ENCODE results near the gene TMEM205. TPM values are rescaled to one million over a fixed set of nuclear protein-coding genes. Genes with fewer than 3 reads are reported as not detected.

Gene TMEM205
- total and polyA plus RNA-seq, 2 of the 13 experiments (the other 11 are each of a cell fraction or from before 2014, with no cell fraction given) = 45.5 to 98.7 TPM

DNA sequence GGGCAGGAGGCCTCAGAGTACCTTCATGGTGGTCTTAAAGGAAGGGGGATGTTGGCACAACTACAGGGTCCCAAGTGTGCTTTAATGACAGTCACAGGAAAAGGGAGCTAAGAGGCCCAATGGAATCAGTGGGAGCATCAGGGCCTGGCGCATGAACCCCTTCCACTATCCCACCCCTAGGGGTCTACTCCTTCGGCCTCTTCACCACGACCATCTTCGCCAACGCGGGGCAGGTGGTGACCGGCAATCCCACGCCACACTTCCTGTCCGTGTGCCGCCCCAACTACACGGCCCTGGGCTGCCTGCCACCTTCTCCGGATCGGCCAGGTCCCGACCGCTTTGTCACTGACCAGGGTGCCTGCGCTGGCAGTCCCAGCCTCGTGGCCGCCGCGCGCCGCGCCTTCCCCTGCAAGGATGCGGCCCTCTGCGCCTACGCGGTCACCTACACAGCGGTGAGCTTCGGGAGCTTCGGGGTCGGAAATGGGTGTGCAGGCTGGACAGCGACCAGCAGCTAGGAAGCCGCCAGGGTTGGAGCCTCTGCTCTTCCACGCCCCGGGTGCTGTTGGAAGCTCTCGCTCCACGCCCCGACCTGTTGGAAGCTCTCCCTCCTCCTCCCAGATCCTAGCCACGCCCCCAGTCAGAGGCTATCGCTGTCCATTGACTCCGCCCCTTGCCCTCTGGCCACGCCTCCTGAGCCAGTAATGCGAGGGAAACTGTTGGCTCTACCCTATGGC, 15.1 kb upstream of the TMEM205 start:
- FAIRE-seq (no peak), ATAC-seq (no peak), DNase-seq (ENCODE audit: low spot score) (no peak)
- H3K9me3 ChIP-seq (ENCODE audit: low read length) = no peaks in the 10 kb centered on the region
- BruUV-seq (replicated peaks) = no TSS peak
- no peaks in the 10 kb centered on the region for H3K79me2 ChIP-seq (ENCODE audit: insufficient read depth, low read length)
- no peak overlapping the region for H3K27ac ChIP-seq (ENCODE audit: extremely low read length, insufficient read depth, low read length)
- no peak overlapping the region for H3K9ac ChIP-seq (ENCODE audit: insufficient read depth, low read depth, low read length)
- CTCF ChIA-PET (ENCODE audit: low intra/inter-chr PET ratio, low total read pairs) = no interaction called here
- POLR2A ChIA-PET = interaction anchor here (1.1 kb wide), 1 partner anchor 14 kb away, joined by 5 read pairs; the partner anchor contains the start of gene SWSAP1
- TF ChIP-seq REST (IDR thresholded peaks at IDR 0.05; ENCODE audit: borderline replicate concordance in 1 of 2, low read depth in 1 of 2, low read length in 2 of 2) = no peak; a peak in 1 of 4 replicates
- peak; percentile 77 for TF ChIP-seq AGO2 (optimal IDR thresholded peaks at IDR 0.05; ENCODE audit: low read depth, low read length)
- no peak for TF ChIP-seq ZBTB10 (CRISPR knock-in tag; IDR thresholded peaks at IDR 0.05; ENCODE audit: borderline replicate concordance)
- no peak for TF ChIP-seq ZNF143 (CRISPR knock-in tag; IDR thresholded peaks at IDR 0.05)
- TF ChIP-seq HNRNPK (IDR thresholded peaks at IDR 0.05; ENCODE audit: low read depth, low read length, poor library complexity, severe bottlenecking) = no peak
- TF ChIP-seq, protein P1, sequence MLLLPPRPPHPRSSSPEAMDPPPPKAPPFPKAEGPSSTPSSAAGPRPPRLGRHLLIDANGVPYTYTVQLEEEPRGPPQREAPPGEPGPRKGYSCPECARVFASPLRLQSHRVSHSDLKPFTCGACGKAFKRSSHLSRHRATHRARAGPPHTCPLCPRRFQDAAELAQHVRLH (CRISPR knock-in tag; IDR thresholded peaks at IDR 0.05; ENCODE audit: borderline replicate concordance, low read depth) = no peak
- 0 out of 2 replicates have a peak, but pooled peaks have one; percentile 46 for TF ChIP-seq RBFOX2 (IDR thresholded peaks at IDR 0.05; ENCODE audit: low read depth, low read length)
- no peak for TF ChIP-seq ZNF841 (CRISPR knock-in tag; IDR thresholded peaks at IDR 0.05; ENCODE audit: borderline replicate concordance)
- TF ChIP-seq ZNF672 (CRISPR knock-in tag; IDR thresholded peaks at IDR 0.05) = no peak
- TF ChIP-seq ZNF770 (CRISPR knock-in tag; IDR thresholded peaks at IDR 0.05) = no peak
- peak; percentile 30 for TF ChIP-seq AGO1 (IDR thresholded peaks at IDR 0.05; ENCODE audit: low read depth, low read length, poor library complexity, severe bottlenecking)
- in situ Hi-C loops (cut with HindIII; ENCODE audit: extremely low pct_ligation_motif_present, low pct_unique_long_range_greater_than_20kb) = no loop called here
- WGBS (ENCODE audit: low lambda C conversion rate) = 92% methylated on average over 43 of the region's 43 CpGs
- H3K4me3 ChIP-seq (replicated peaks in 1 of 3; ENCODE audit: insufficient read depth in 1 of 3, low read depth in 2 of 3, low read length in 3 of 3) = no peak overlapping the region
- peaks cover 0 to 5% of the 10 kb centered on the region in 2 experiments; a peak in 3 of 5 replicates for H3K36me3 ChIP-seq (replicated peaks in 1 of 2; ENCODE audit: control insufficient read depth in 1 of 2, insufficient read depth in 2 of 2, low read length in 2 of 2)
- no peak overlapping the region for H2AFZ ChIP-seq (ENCODE audit: low read length)
- H4K20me1 ChIP-seq (ENCODE audit: insufficient read depth, low read length) = no peaks in the 10 kb centered on the region
- peaks cover 3% of the 10 kb centered on the region for H3K4me1 ChIP-seq (ENCODE audit: insufficient read depth, low read length)
- no peak overlapping the region for H3K4me2 ChIP-seq (ENCODE audit: low read depth, low read length)
- H3K27me3 ChIP-seq (ENCODE audit: control insufficient read depth in 1 of 2, insufficient read depth in 2 of 2, low read length in 2 of 2) = no peaks in the 10 kb centered on the region
- intact Hi-C loops (cut with micrococcal nuclease; ENCODE audit: unreplicated experiment) = no loop called here
